B cell (primary cell): ENCODE measurements around the gene VAC14. TPM values are rescaled to one million over a fixed set of nuclear protein-coding genes. Genes with fewer than 3 reads are reported as not detected.

Experiments
- ATAC-seq: fragments of 200-7000 bp; cut with Tn5 transposase; one replicate; pipeline ENCODE4 v1.10.0; 2021; ENCODE audit warnings: low read depth, mild to moderate bottlenecking, moderate number of reproducible peaks, moderate library complexity
- CTCF ChIA-PET: fragments of 350-600 bp; sonication (Branson Sonifier 250); formaldehyde crosslinking; loops from one replicate; lab custom pipeline; 2021; ENCODE audit warnings: antibody characterized with exemption, inconsistent platforms; lab: Charles Lee
- POLR2A ChIA-PET: fragments of 350-600 bp; sonication (Branson Sonifier 250); formaldehyde crosslinking; loops from one replicate; lab custom pipeline; 2021; ENCODE audit warnings: antibody characterized with exemption; lab: Charles Lee
- DNase-seq: peaks from one replicate; pipeline ENCODE4 v3.0.0; 2013
- H2AFZ ChIP-seq: 2 replicates; pipeline ENCODE4 v1.6.1; 2012; ENCODE audit warnings: mild to moderate bottlenecking, low read depth, low read length; ENCODE audit not compliant: insufficient read depth, poor library complexity, severe bottlenecking
- H3K27ac ChIP-seq, 2 donors: 1 replicate in 1 of 2; 2 replicates in 1 of 2; pipeline ENCODE4 v1.5.1; 2012 to 2013; ENCODE audit warnings: low read length in 2 of 2, mild to moderate bottlenecking in 2 of 2, moderate library complexity in 1 of 2
- H3K27me3 ChIP-seq, 4 experiments: fragments of 200-600 bp in 1 of 4; sonication (generic) in 1 of 4; replicated peaks in 1 of 4; 1 replicate in 2 of 4; 2 replicates in 2 of 4; pipeline versions ENCODE4 v1.6.1 to v1.7.0; 2013 to 2016; ENCODE audit warnings: low read length in 3 of 4, mild to moderate bottlenecking in 2 of 4, mixed read lengths in 1 of 4, moderate library complexity in 1 of 4; ENCODE audit not compliant: insufficient read depth in 4 of 4, control insufficient read depth in 3 of 4; ENCODE audit errors: control extremely low read depth in 1 of 4
- H3K36me3 ChIP-seq, 2 experiments: replicated peaks in 1 of 2; 1 replicate in 1 of 2; 2 replicates in 1 of 2; pipeline versions ENCODE4 v1.6.1 to v1.7.1; 2013; ENCODE audit warnings: low read length in 1 of 2; ENCODE audit not compliant: insufficient read depth in 2 of 2, control insufficient read depth in 1 of 2; ENCODE audit errors: control extremely low read depth in 1 of 2, extremely low read depth in 1 of 2
- H3K4me1 ChIP-seq, 2 donors: fragments of 200-600 bp in 1 of 2; sonication (generic) in 1 of 2; 1 replicate in 1 of 2; 2 replicates in 1 of 2; pipeline versions ENCODE4 v1.5.1 to v1.6.1; 2013 to 2017; ENCODE audit warnings: low read length in 2 of 2; ENCODE audit not compliant: control insufficient read depth in 2 of 2, insufficient read depth in 2 of 2
- H3K4me2 ChIP-seq: replicated peaks from 2 replicates; pipeline ENCODE3; 2012; ENCODE audit warnings: mild to moderate bottlenecking, low read depth, low read length; ENCODE audit not compliant: poor library complexity, severe bottlenecking
- H3K4me3 ChIP-seq, 5 experiments: fragments of 200-600 bp in 1 of 5; sonication (generic) in 1 of 5; 1 replicate in 3 of 5; 2 replicates in 2 of 5; pipeline versions ENCODE4 v1.5.1 to v1.7.0; 2011 to 2016; ENCODE audit warnings: low read length in 4 of 5, mild to moderate bottlenecking in 4 of 5, low read depth in 2 of 5, control low read depth in 1 of 5, moderate library complexity in 1 of 5; ENCODE audit not compliant: insufficient read depth in 1 of 5; ENCODE audit errors: control extremely low read depth in 1 of 5, extremely low read depth in 1 of 5
- H3K79me2 ChIP-seq: fragments of 200-600 bp; sonication (generic); one replicate; pipeline ENCODE4 v1.6.0; 2016; ENCODE audit warnings: low read length; ENCODE audit not compliant: control insufficient read depth, insufficient read depth
- H3K9ac ChIP-seq: fragments of 200-600 bp; sonication (generic); 2 replicates; pipeline ENCODE4 v1.6.1; 2017; ENCODE audit warnings: mild to moderate bottlenecking, low read length, moderate library complexity
- H3K9me3 ChIP-seq, 3 donors: one replicate each; pipeline versions ENCODE4 v1.6.1 to v1.7.1; 2013; ENCODE audit warnings: low read length in 2 of 3; ENCODE audit not compliant: control insufficient read depth in 2 of 3, insufficient read depth in 1 of 3; ENCODE audit errors: control extremely low read depth in 1 of 3
- H4K20me1 ChIP-seq: 2 replicates; pipeline ENCODE4 v1.6.0; 2012; ENCODE audit warnings: mild to moderate bottlenecking, low read length; ENCODE audit not compliant: insufficient read depth, control insufficient read depth, poor library complexity, severe bottlenecking
- H3K27ac Mint-ChIP-seq: one replicate; pipeline ENCODE4 v1.8.0; 2021; ENCODE audit warnings: mixed read lengths
- H3K27me3 Mint-ChIP-seq: one replicate; pipeline ENCODE4 v1.8.0; 2021; ENCODE audit warnings: mixed read lengths
- H3K4me1 Mint-ChIP-seq: one replicate; pipeline ENCODE4 v1.8.0; 2021; ENCODE audit warnings: mixed read lengths
- H3K4me3 Mint-ChIP-seq: one replicate; pipeline ENCODE4 v1.8.0; 2021; ENCODE audit warnings: mixed read lengths
- H3K9me3 Mint-ChIP-seq: one replicate; pipeline ENCODE4 v1.8.0; 2022; ENCODE audit warnings: mixed read lengths; ENCODE audit not compliant: insufficient read depth
- EZH2 ChIP-seq: IDR thresholded peaks from 2 replicates; pipeline ENCODE4 v1.6.1; 2012; ENCODE audit warnings: borderline replicate concordance, low read depth, mild to moderate bottlenecking, moderate library complexity, low read length; ENCODE audit not compliant: insufficient read depth, poor library complexity, severe bottlenecking
- WGBS: methylation state at CpG from one replicate; pipeline ENCODE4 v1.1.5; 2013; ENCODE audit warnings: missing lambda C conversion rate; ENCODE audit not compliant: insufficient coverage; 5-methylcytosine and 5-hydroxymethylcytosine counted together
- intact Hi-C: fragments of 100-400 bp; cut with micrococcal nuclease; formaldehyde crosslinking; loops from one replicate; pipeline ENCODE4 v1.10.0; 2022
- polyA plus RNA-seq: library from polyadenylated mRNA; depleted of rRNA; stranded (reverse); fragments of >200 nt; gene quantifications from 2 replicates; pipeline ENCODE4 v1.2.3, GENCODE V29; 2012
- total RNA-seq, 2 donors: library from RNA; stranded (reverse); fragments of 120-200 nt in 1 of 2; gene quantifications; 1 replicate in 1 of 2; 2 replicates in 1 of 2; pipeline versions ENCODE4 v1.2.3 to v1.2.4, GENCODE V29; 2013 to 2022
- TF ChIP-seq, protein P1 (sequence below): fragments of 200-600 bp; IDR thresholded peaks from one replicate; pipeline ENCODE4 v1.8.0; 2022; ENCODE audit warnings: antibody characterized with exemption, mild to moderate bottlenecking

Gene VAC14
- total and polyA plus RNA-seq, 2 donors (not counting 1 experiment from before 2014, with no cell fraction given) = 42.6 to 64.7 TPM

DNA sequence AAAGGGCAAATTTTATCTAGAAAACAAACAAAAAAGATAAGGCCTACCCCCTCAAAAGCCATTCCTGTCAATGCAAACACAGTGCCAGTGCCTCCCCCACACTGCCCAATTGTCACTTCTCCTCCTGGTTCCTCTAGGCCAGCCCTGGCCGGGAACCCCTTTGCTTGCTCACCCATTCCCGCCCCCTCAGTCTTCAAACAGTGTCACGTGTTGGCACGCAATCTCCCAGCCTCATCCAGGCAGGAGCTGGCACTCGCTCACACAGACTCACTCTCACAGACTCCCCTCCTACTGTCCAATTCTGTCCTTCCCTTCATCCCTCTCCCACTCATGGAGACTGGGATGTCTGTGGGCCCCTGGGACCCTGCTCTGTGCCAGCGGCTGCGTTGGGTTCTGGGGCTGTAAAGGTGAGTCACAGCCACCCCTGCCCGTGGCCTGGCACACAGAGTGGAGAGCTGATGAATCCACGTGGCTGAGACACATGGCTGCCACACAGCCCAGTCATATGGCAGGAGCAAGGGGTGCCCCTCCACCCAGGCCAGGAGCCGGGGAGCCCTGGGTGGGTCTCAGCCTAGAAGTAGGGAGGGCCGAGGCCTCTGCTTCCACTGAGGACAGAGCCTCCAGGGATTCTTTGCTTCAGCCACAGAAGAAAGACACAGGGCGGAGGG, 54.8 kb downstream of the VAC14 start:
- Histone ChIP-seq H3K4me2 (no peak overlapping the region), H3K9ac (no peak overlapping the region), H3K79me2 (no peaks in the 10 kb centered on the region), H3K4me1 (no peaks in the 10 kb centered on the region), H4K20me1 (no peaks in the 10 kb centered on the region), H3K27ac (no peak overlapping the region), H3K27me3 (no peaks in the 10 kb centered on the region), H2AFZ (no peak overlapping the region), H3K4me3 (no peak overlapping the region), H3K9me3 (peaks cover 0 to 20% (median 0%) of the 10 kb centered on the region in 3 donors), H3K36me3 (peaks cover 0 to 31% of the 10 kb centered on the region in 2 experiments)
- Mint-ChIP-seq H3K27ac (peak overlapping the region; percentile 50), H3K4me3 (no peak overlapping the region), H3K4me1 (peaks cover 10% of the 10 kb centered on the region), H3K9me3 (no peaks in the 10 kb centered on the region), H3K27me3 (no peaks in the 10 kb centered on the region)
- WGBS = 77% methylated on average over 12 of the region's 12 CpGs
- ChIA-PET CTCF (no interaction called here), POLR2A (no interaction called here)
- DNase-seq = no peak
- TF ChIP-seq EZH2 = no peak
- TF ChIP-seq, protein P1, sequence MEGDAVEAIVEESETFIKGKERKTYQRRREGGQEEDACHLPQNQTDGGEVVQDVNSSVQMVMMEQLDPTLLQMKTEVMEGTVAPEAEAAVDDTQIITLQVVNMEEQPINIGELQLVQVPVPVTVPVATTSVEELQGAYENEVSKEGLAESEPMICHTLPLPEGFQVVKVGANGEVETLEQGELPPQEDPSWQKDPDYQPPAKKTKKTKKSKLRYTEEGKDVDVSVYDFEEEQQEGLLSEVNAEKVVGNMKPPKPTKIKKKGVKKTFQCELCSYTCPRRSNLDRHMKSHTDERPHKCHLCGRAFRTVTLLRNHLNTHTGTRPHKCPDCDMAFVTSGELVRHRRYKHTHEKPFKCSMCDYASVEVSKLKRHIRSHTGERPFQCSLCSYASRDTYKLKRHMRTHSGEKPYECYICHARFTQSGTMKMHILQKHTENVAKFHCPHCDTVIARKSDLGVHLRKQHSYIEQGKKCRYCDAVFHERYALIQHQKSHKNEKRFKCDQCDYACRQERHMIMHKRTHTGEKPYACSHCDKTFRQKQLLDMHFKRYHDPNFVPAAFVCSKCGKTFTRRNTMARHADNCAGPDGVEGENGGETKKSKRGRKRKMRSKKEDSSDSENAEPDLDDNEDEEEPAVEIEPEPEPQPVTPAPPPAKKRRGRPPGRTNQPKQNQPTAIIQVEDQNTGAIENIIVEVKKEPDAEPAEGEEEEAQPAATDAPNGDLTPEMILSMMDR = no peak
- ATAC-seq = no peak
- intact Hi-C loops = no loop called here

DNA sequence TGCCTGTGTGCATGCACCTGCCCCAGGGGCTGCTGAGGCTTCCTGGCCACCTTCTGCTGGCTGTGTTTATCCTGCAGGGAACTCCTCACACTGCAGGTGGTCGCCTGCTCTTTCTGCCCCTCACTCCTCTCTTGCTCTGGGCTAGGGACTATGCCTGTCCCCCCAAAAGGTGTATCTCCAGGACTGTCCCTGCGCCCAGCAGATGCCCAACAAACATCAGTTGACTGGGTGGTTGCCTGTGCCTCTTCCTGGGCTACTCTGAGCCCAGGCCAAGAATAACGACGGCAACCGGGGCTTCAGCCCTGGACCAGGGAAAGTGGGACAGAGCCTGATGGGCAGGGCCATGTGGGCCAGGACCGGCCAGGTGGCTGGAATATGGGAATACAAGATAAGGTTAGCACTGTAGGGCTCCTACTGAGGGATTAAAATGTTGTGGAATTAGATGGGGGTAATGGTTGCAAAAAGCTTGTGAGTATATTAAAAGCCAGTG, 55.4 kb downstream of the VAC14 start:
- ATAC-seq (no peak), DNase-seq (no peak)
- Histone ChIP-seq H3K4me2 (no peak overlapping the region), H3K9me3 (peaks cover 0 to 20% (median 0%) of the 10 kb centered on the region in 3 donors), H3K79me2 (no peaks in the 10 kb centered on the region), H3K4me1 (no peaks in the 10 kb centered on the region), H3K4me3 (no peak overlapping the region), H3K9ac (no peak overlapping the region), H3K27ac (no peak overlapping the region), H2AFZ (no peak overlapping the region), H3K36me3 (peaks cover 0 to 30% of the 10 kb centered on the region in 2 experiments), H4K20me1 (no peaks in the 10 kb centered on the region), H3K27me3 (no peaks in the 10 kb centered on the region)
- TF ChIP-seq, protein P1 = no peak
- no peak for TF ChIP-seq EZH2
- Mint-ChIP-seq H3K27me3 (no peaks in the 10 kb centered on the region), H3K4me3 (no peak overlapping the region), H3K4me1 (peaks cover 10% of the 10 kb centered on the region), H3K9me3 (no peaks in the 10 kb centered on the region), H3K27ac (no peak overlapping the region)
- ChIA-PET CTCF (no interaction called here), POLR2A (no interaction called here)
- WGBS = 97% methylated on average over 6 of the region's 6 CpGs
- intact Hi-C loops = no loop called here
